GM19239 (cell line): Measurements from ENCODE around the gene WTAP.
"Not testable (repeated sequence)": the region's sequence is repeated elsewhere in the genome, so short reads cannot be mapped to it uniquely, and the experiment has no call there.

Experiments
- DNase-seq: peaks from one replicate; pipeline ENCODE4 v3.0.0; 2011; ENCODE audit warnings: low spot score; ENCODE audit not compliant: insufficient read length
- FAIRE-seq: peaks from 2 replicates; lab custom pipeline; 2011; peaks lifted over from hg19 to GRCh38; lab: Jason Lieb, UNC

Gene WTAP

DNA sequence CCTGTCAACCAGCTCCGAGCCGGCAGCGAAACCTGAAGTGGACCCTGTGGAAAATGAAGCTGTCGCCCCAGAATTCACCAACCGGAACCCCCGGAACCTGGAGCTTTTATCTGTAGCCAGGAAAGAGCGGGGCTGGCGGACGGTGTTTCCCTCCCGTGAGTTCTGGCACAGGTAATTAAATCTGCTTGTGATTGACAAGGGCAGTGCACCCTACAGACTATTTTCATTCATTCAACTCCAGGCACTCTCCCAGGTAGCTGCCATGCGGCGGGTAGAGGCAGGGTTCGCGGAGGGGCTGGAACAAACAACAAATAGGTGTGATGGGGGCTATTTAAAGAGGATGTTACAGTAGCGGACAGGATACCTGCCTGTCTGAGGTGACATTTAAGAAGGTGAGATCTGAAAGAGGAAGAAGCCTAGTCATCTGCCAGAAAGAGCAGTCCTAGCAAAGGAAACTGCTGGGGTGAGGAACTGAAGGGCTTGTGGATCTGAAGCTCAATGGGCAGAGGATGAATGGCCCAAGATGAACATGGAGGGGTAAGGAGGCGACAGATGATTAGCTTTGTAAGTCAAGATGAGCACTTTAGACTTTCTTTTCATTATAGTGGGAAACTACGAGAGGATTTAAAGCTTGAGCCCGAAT, 63.8 kb downstream of the WTAP start:
- DNase-seq: no peak
- FAIRE-seq: no peak

DNA sequence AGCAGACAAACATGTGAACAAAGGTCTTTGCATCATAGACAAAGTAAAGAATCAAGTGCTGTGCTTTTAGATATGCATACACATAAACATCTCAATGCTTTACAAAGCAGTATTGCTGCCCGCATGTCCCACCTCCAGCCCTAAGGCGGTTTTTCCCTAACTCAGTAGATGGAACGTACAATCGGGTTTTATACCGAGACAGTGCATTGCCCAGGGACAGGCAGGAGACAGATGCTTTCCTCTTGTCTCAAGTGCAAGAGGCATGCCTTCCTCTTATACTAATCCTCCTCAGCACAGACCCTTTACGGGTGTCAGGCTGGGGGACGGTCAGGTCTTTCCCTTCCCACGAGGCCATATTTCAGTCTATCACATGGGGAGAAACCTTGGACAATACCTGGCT, 67.7 kb downstream of the WTAP start:
- DNase-seq, FAIRE-seq: not testable (repeated sequence)

DNA sequence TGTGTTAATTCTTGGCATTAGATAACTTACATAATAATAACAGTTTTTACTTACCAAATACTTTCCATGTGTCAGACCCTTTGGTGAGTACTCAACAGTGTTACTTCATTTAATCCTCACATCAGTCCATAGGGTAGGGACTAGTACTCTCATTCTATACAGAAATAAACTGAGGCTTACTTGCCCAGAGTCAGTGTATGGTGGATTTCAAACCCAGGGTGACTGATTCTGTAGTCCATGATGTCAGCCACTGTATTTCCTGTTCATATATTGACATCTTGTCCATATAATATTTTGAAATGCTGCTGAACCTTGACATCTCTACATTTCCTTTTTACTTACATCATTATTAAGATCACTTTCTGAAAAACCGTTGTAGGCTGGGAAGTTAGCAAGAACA, 70.2 kb downstream of the WTAP start:
- no peak for DNase-seq
- FAIRE-seq: no peak

DNA sequence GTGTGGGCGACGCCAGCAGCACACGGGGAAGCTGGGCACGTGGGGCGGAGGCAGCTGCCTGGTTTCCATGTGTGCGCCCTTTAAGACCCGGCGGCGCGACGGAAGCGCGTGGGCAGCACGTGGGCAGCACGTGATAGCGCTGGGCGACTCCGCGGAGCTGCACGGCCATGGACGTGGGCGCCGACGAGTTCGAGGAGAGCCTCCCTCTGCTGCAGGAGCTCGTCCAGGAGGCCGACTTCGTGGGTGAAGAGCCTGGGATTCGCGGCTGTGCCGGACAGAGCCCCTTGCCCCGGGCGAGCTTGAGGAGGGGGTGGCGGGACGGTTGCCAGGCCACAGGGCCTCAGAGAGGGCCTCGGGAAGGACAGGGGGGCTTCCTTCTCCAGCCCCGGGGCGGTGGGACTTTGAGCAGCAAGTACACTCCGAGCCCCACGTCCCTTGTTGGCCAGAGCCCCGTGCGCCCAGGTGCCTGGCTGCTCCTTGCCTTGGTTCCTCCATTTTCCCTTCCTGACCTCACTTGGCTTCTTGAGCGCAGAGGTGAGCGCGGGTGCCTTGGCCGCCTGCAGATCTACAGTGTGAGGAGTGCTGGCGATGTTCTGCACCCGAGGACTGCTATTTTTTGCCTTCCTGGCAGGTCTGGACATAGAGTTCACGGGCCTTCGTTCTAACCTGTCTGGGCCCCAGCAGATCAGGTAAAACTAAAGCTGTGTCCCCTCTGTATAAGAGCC, 73.0 kb downstream of the WTAP start, which contains the start of gene PNLDC1:
Gene PNLDC1 (plus strand): TSS at position 136 of the 725 bp plus-strand sequence. CDS start 32 bp downstream, at position 168.
- no peak for FAIRE-seq

DNA sequence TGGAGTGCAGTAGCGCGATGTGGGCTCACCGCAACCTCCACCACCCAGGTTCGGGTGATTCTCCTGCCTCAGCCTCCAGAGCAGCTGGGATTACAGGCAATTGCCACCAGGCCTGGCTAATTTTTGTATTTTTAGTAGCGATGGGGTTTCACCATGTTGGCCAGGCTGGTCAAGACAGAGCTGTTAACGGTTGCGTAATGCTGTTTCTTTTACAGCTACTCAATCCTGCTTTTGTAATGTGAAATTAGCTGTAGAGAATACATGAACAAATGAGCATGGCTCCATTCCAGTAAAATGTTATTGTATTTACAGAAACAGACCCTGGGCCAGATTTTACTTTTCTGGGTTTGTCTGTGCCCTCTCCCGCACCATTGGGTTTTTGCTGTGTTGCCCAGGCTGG, 74.6 kb downstream of the WTAP start:
- FAIRE-seq: no peak
- DNase-seq: no peak

More for the DNA sequence above, 73.0 kb downstream of the WTAP start, which contains the start of gene PNLDC1:
- DNase-seq: no peak

- DNase-seq (no peak), FAIRE-seq (no peak)
Observed at GRCh38 chr6:159804504-159804903, 77.2 kb downstream of the WTAP start.

DNA sequence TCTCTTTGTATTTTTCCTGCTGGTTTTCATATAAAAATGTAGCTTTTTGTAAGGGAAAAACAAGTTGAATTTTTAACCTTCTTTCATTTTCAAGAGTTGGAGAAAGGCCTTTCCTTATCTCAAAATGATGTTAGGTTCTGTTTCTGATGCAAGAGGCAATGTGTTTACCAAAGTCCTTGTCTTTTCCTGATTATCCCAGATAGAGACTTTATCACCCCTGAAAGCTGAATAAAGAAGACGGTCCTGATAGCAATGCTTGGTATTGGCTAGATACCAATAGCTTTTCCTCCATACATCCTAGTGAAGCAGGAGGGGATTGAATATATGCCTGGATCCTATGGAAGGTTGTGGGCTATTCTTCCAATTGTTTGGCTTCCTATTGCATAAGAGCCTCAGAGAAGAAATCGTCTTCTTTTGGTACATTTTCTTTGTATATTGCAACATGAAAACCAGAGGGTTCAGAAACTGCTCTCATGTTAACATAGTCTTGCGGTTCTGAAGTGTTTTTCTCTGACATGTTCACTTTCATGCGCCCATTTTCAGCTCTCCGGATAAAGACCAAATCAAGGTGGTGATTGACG, 78.2 kb downstream of the WTAP start:
- peak; percentile 42 for FAIRE-seq

More for the DNA sequence above, 78.2 kb downstream of the WTAP start:
- no peak for DNase-seq
